Measurements from ENCODE around the gene ZNF580. TPM values are rescaled to one million over a fixed set of nuclear protein-coding genes. Genes with fewer than 3 reads are reported as not detected.

The ZNF580 gene
- total and polyA plus RNA-seq, 2 of the 8 experiments (the other 6 are each of a cell fraction or from before 2014, with no cell fraction given) = 12.0 to 24.6 TPM

DNA sequence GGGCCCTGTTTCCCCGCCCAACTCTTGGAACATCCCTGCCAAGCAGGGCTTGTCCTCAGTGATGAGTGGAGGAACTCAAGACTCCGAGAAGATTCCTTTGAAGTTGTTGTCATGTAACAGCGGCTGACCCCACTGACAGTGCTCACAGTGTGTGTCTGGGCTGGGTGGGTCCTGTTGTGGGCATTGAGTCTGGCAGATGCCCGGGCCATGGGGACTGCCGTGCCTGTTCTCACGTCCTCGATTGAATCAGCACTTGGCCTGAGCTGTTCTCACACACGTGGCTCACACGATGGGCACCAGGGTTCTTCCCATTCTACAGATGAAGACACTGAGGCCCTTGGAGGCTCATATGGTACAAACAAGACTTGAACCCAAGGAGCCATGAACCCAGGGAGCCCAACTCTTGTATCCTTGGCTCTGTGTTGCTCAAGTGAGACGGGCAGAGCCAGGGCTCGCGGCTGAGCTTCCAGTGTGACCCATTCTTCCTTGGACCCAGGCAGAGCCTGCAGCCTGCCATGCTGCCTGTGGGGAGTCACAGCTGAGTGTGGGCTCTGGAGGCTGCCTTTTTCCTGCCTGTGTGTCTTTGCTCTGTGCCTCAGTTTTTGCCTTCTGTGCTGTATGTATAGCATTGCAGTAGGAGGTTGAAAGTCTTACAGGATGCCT is 25.7 kb downstream of the ZNF580 start (continued):
- no peak for TF ChIP-seq CREB1 (IDR thresholded peaks at IDR 0.05)
- TF ChIP-seq, protein P1, sequence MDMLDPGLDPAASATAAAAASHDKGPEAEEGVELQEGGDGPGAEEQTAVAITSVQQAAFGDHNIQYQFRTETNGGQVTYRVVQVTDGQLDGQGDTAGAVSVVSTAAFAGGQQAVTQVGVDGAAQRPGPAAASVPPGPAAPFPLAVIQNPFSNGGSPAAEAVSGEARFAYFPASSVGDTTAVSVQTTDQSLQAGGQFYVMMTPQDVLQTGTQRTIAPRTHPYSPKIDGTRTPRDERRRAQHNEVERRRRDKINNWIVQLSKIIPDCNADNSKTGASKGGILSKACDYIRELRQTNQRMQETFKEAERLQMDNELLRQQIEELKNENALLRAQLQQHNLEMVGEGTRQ (IDR thresholded peaks at IDR 0.05; ENCODE audit: low read length) = no peak
- TF ChIP-seq HDAC2 (IDR thresholded peaks at IDR 0.05; ENCODE audit: borderline replicate concordance in 1 of 2, low read depth in 2 of 2, low read length in 2 of 2) = no peak
- no peak for TF ChIP-seq TEAD4 (IDR thresholded peaks at IDR 0.05; ENCODE audit: low read depth, low read length)
- no peak for TF ChIP-seq ZNF274 (IDR thresholded peaks at IDR 0.05; ENCODE audit: borderline replicate concordance, extremely low read depth, low read length)
- no peak for TF ChIP-seq NANOG (IDR thresholded peaks at IDR 0.05; ENCODE audit: insufficient read depth, low read depth, low read length, poor library complexity, severe bottlenecking)

Measured in H1 (cell line).